ENCODE measurements around the gene RPL29.

- TF ChIP-seq CTCF (IDR thresholded peaks at IDR 0.05) (no peak), POLR2A (IDR thresholded peaks at IDR 0.05) (no peak), EP300 (IDR thresholded peaks at IDR 0.05) (no peak)
These were observed 25.9 kb downstream of the RPL29 start for GRCh38 chr3:51969841-51970240.

All from ovary (tissue), 3 donors.